HG02678 (cell line): Measurements from ENCODE around the gene CD8B2.
"Not testable (repeated sequence)": the region's sequence is repeated elsewhere in the genome, so short reads cannot be mapped to it uniquely, and the experiment has no call there.

Experiments used
- ATAC-seq: cut with Tn5 transposase; IDR thresholded peaks from one replicate; pipeline ENCODE4 v1.9.1; 2021; ENCODE audit warnings: mild to moderate bottlenecking, moderate library complexity; ENCODE audit not compliant: unreplicated experiment

CD8B2 gene

GRCh38 chr2:106511476-106511901, 24.3 kb downstream of the CD8B2 start:
- ATAC-seq, result not testable (repeated sequence)

- not testable (repeated sequence) for ATAC-seq
Measured at GRCh38 chr2:106511934-106512333, 24.8 kb downstream of the CD8B2 start.

- ATAC-seq, result not testable (repeated sequence)
Measured at GRCh38 chr2:106513391-106513790, 26.2 kb downstream of the CD8B2 start.

- ATAC-seq, result not testable (repeated sequence)
Measured at GRCh38 chr2:106514827-106515226, 27.7 kb downstream of the CD8B2 start.

GRCh38 chr2:106516436-106516835, 29.3 kb downstream of the CD8B2 start:
- no peak for ATAC-seq

- ATAC-seq, result no peak
Measured at GRCh38 chr2:106516864-106517263, 29.7 kb downstream of the CD8B2 start.

GRCh38 chr2:106517329-106517728, 30.2 kb downstream of the CD8B2 start:
- no peak for ATAC-seq

- ATAC-seq, result no peak
Measured at GRCh38 chr2:106519767-106520166, 32.6 kb downstream of the CD8B2 start.

- ATAC-seq, result no peak
Measured at GRCh38 chr2:106521016-106521415, 33.9 kb downstream of the CD8B2 start.

GRCh38 chr2:106523976-106524665, 37.0 kb downstream of the CD8B2 start:
- no peak for ATAC-seq

- no peak for ATAC-seq
Measured at GRCh38 chr2:106530866-106531265, 43.7 kb downstream of the CD8B2 start.

GRCh38 chr2:106531676-106532214, 44.6 kb downstream of the CD8B2 start:
- no peak for ATAC-seq

GRCh38 chr2:106532236-106532635, 45.1 kb downstream of the CD8B2 start:
- no peak for ATAC-seq

- ATAC-seq, result no peak
Measured at GRCh38 chr2:106534471-106534870, 47.3 kb downstream of the CD8B2 start.

GRCh38 chr2:106536490-106536889, 49.3 kb downstream of the CD8B2 start:
- no peak for ATAC-seq

- no peak for ATAC-seq
Measured at GRCh38 chr2:106537047-106537446, 49.9 kb downstream of the CD8B2 start.

GRCh38 chr2:106537791-106538191, 50.6 kb downstream of the CD8B2 start:
- no peak for ATAC-seq

- ATAC-seq, result no peak
Measured at GRCh38 chr2:106540886-106541285, 53.7 kb downstream of the CD8B2 start.

- ATAC-seq, result no peak
Measured at GRCh38 chr2:106541333-106541732, 54.2 kb downstream of the CD8B2 start.

GRCh38 chr2:106542746-106543359, 55.7 kb downstream of the CD8B2 start:
- peak; percentile 98 for ATAC-seq

- no peak for ATAC-seq
Measured at GRCh38 chr2:106545007-106545406, 57.8 kb downstream of the CD8B2 start.

- ATAC-seq, result no peak
Measured at GRCh38 chr2:106546391-106546990, 59.3 kb downstream of the CD8B2 start.
